Adipocyte (in vitro differentiated cells): ENCODE data around the gene TIMP4.

Experiments used
- DNase-seq: peaks from one replicate; pipeline ENCODE4 v3.0.0-alpha.2; 2015; ENCODE audit warnings: low read depth
- H3K27me3 ChIP-seq: replicated peaks from 2 replicates; pipeline ENCODE4 v1.7.0; 2013; ENCODE audit warnings: mild to moderate bottlenecking, low read length, moderate library complexity; ENCODE audit not compliant: control insufficient read depth, insufficient read depth
- H3K36me3 ChIP-seq: 2 replicates; pipeline ENCODE4 v1.7.0; 2013; ENCODE audit warnings: low read length, mild to moderate bottlenecking, moderate library complexity; ENCODE audit not compliant: control insufficient read depth, insufficient read depth, severe bottlenecking
- H3K4me1 ChIP-seq: 2 replicates; pipeline ENCODE4 v1.7.0; 2013; ENCODE audit warnings: mild to moderate bottlenecking, low read length, moderate library complexity; ENCODE audit not compliant: control insufficient read depth, insufficient read depth
- H3K4me3 ChIP-seq: 2 replicates; pipeline ENCODE4 v1.7.0; 2013; ENCODE audit warnings: mild to moderate bottlenecking, low read length, moderate library complexity
- H3K9ac ChIP-seq: 2 replicates; pipeline ENCODE4 v1.7.0; 2013; ENCODE audit warnings: mild to moderate bottlenecking, low read length, moderate library complexity
- H3K9me3 ChIP-seq: 2 replicates; pipeline ENCODE4 v1.7.0; 2013; ENCODE audit warnings: mild to moderate bottlenecking, low read length, moderate library complexity; ENCODE audit not compliant: control insufficient read depth

TIMP4 gene

GRCh38 chr3:12192655-12193484, 34.2 kb upstream of the TIMP4 start:
- H3K9me3 ChIP-seq: peaks cover 2% of the 10 kb centered on the region
- no peak for DNase-seq
- peaks cover 14% of the 10 kb centered on the region for H3K36me3 ChIP-seq
- no peak overlapping the region for H3K9ac ChIP-seq
- peaks cover 42% of the 10 kb centered on the region for H3K4me1 ChIP-seq
- no peak overlapping the region for H3K4me3 ChIP-seq
- no peaks in the 10 kb centered on the region for H3K27me3 ChIP-seq

- Histone ChIP-seq H3K9me3 (no peaks in the 10 kb centered on the region), H3K9ac (no peak overlapping the region), H3K27me3 (no peaks in the 10 kb centered on the region), H3K4me1 (peaks cover 48% of the 10 kb centered on the region), H3K4me3 (no peak overlapping the region), H3K36me3 (peaks cover 14% of the 10 kb centered on the region)
- no peak for DNase-seq
These were observed 33.5 kb upstream of the TIMP4 start for GRCh38 chr3:12192173-12192572.

- Histone ChIP-seq H3K27me3 (no peaks in the 10 kb centered on the region), H3K9me3 (no peaks in the 10 kb centered on the region), H3K36me3 (peaks cover 14% of the 10 kb centered on the region), H3K4me1 (peaks cover 54% of the 10 kb centered on the region), H3K4me3 (no peak overlapping the region), H3K9ac (no peak overlapping the region)
- DNase-seq: no peak
These were observed 32.8 kb upstream of the TIMP4 start for GRCh38 chr3:12191559-12191958.

- no peak overlapping the region for H3K4me3 ChIP-seq
- no peak for DNase-seq
- no peaks in the 10 kb centered on the region for H3K9me3 ChIP-seq
- no peaks in the 10 kb centered on the region for H3K27me3 ChIP-seq
- H3K36me3 ChIP-seq: peaks cover 14% of the 10 kb centered on the region
- peaks cover 56% of the 10 kb centered on the region for H3K4me1 ChIP-seq
- H3K9ac ChIP-seq: no peak overlapping the region
These were observed 32.1 kb upstream of the TIMP4 start for GRCh38 chr3:12190832-12191231.

- Histone ChIP-seq H3K4me3 (no peak overlapping the region), H3K9me3 (no peaks in the 10 kb centered on the region), H3K36me3 (peaks cover 14% of the 10 kb centered on the region), H3K27me3 (no peaks in the 10 kb centered on the region), H3K4me1 (peaks cover 52% of the 10 kb centered on the region), H3K9ac (no peak overlapping the region)
- DNase-seq: no peak
These were observed 31.6 kb upstream of the TIMP4 start for GRCh38 chr3:12190221-12190807.

- DNase-seq: no peak
- no peaks in the 10 kb centered on the region for H3K9me3 ChIP-seq
- no peaks in the 10 kb centered on the region for H3K27me3 ChIP-seq
- H3K36me3 ChIP-seq: peaks cover 14% of the 10 kb centered on the region
- H3K9ac ChIP-seq: peak overlapping the region; percentile 79
- peaks cover 48% of the 10 kb centered on the region for H3K4me1 ChIP-seq
- peak overlapping the region; percentile 18 for H3K4me3 ChIP-seq
These were observed 30.1 kb upstream of the TIMP4 start for GRCh38 chr3:12188681-12189287.

GRCh38 chr3:12188328-12188648, 29.6 kb upstream of the TIMP4 start:
- Histone ChIP-seq H3K4me1 (peaks cover 50% of the 10 kb centered on the region), H3K9ac (peak overlapping the region; percentile 79), H3K4me3 (peak overlapping the region; percentile 18), H3K27me3 (no peaks in the 10 kb centered on the region), H3K36me3 (peaks cover 14% of the 10 kb centered on the region), H3K9me3 (no peaks in the 10 kb centered on the region)
- no peak for DNase-seq

GRCh38 chr3:12187448-12188327, 29.0 kb upstream of the TIMP4 start:
- Histone ChIP-seq H3K9ac (peak overlapping the region; percentile 79), H3K4me1 (peaks cover 46% of the 10 kb centered on the region), H3K27me3 (no peaks in the 10 kb centered on the region), H3K4me3 (peak overlapping the region; percentile 18), H3K36me3 (peaks cover 14% of the 10 kb centered on the region), H3K9me3 (no peaks in the 10 kb centered on the region)
- DNase-seq: peak; percentile 78

GRCh38 chr3:12186515-12187286, 28.0 kb upstream of the TIMP4 start:
- Histone ChIP-seq H3K9me3 (no peaks in the 10 kb centered on the region), H3K36me3 (peaks cover 14% of the 10 kb centered on the region), H3K9ac (peak overlapping the region; percentile 79), H3K4me1 (peaks cover 44% of the 10 kb centered on the region), H3K4me3 (no peak overlapping the region), H3K27me3 (no peaks in the 10 kb centered on the region)
- no peak for DNase-seq

- Histone ChIP-seq H3K4me1 (peaks cover 44% of the 10 kb centered on the region), H3K27me3 (no peaks in the 10 kb centered on the region), H3K9ac (no peak overlapping the region), H3K36me3 (peaks cover 10% of the 10 kb centered on the region), H3K4me3 (no peak overlapping the region), H3K9me3 (no peaks in the 10 kb centered on the region)
- no peak for DNase-seq
These were observed 27.3 kb upstream of the TIMP4 start for GRCh38 chr3:12186046-12186445.
